GM21423 (cell line): ENCODE data around the gene P2RX3.

Experiments
- ATAC-seq: cut with Tn5 transposase; IDR thresholded peaks from one replicate; pipeline ENCODE4 v1.9.1; 2021; ENCODE audit warnings: mild to moderate bottlenecking, moderate library complexity; ENCODE audit not compliant: unreplicated experiment

P2RX3 gene

GRCh38 chr11:57414612-57415212, 76.6 kb downstream of the P2RX3 start:
- no peak for ATAC-seq

GRCh38 chr11:57416436-57416835, 78.3 kb downstream of the P2RX3 start:
- ATAC-seq, result no peak

- ATAC-seq, result no peak
These were observed 78.9 kb downstream of the P2RX3 start for GRCh38 chr11:57417056-57417455.

GRCh38 chr11:57418131-57418530, 80.0 kb downstream of the P2RX3 start:
- no peak for ATAC-seq

- no peak for ATAC-seq
These were observed 81.0 kb downstream of the P2RX3 start for GRCh38 chr11:57419146-57419545.

GRCh38 chr11:57421066-57421465, 82.9 kb downstream of the P2RX3 start:
- no peak for ATAC-seq

- no peak for ATAC-seq
These were observed 83.7 kb downstream of the P2RX3 start for GRCh38 chr11:57421805-57422204.
